Dedifferentiated amniotic fluid mesenchymal stem cell (primary cell): ENCODE results near the gene ITGB2.
"Not testable (repeated sequence)": the region's sequence is repeated elsewhere in the genome, so short reads cannot be mapped to it uniquely, and the experiment has no call there.

ENCODE experiments used
- DNase-seq: peaks from one replicate; pipeline ENCODE4 v3.0.0-alpha.2; 2016; ENCODE audit errors: extremely low spot score

The ITGB2 gene

DNA sequence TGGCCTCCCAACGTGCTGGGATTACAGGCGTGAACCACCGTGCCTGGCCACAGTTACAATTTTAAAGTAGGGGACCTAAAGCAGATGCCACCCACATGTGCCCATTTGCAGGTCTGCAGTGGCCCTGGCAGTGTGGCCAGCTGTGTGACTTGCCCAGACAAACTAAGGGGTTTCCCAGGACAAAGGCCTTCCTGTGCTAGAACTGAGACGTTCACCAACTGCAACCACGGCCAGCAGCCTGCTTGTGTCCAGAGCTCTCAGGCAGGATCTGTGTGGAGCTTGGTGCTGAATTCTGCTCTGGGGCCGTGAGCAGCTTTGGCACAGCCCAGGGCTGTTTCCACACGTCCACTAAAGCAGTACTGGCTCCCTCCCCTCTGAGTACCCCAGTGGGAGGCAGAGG, 36.6 kb downstream of the ITGB2 start:
- DNase-seq, result no peak

DNA sequence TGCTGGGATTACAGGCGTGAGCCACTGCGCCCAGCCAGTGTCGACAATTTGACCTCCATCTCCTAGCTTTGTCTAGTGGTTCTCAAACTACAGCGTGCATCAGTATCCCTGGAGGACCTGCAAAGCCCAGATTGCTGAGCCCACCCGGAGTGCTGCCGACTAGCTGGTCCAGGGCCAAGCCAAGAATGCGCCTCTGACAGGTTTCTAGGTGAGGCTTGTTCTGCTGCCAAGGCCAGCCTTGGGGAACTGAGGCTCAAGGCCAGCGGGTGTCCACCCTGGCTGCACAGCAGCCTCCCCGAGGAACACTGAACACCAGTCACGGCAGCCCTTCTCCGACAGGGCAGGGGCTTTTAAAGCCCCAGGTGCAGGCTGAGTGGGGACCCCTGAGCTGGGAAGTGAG, 37.4 kb downstream of the ITGB2 start:
- no peak for DNase-seq

DNA sequence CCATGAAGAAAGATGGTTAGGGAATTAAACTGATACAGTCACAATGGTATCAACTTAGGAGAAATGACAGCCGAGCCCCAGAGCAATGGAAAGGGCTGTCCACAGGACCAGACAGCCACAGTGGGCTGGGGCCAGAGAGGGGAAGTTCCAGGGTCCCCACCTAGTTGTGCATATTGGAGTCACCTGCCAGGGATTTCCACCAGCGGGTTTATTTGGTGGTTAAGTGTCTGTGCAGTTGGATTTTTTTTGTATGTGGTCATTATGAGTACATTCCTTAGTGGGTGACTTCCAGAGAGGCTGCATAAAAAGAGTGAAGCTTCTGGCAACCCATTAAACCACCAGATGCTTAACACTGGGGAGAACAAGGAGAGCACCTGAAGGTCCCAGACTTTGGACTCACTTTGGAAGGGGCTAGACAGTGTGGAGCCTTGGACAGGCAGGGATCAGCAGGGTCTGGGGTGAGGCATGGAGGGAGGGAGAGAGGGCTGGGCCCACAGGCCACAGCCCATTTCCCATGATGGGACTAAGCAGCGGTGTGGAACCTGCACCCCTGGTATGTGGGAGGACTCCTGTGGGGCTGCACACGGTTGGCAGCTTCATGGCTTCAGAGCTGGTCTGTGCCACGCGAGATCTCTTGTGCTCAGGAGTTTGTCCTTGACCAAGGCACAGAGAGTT, 39.4 kb downstream of the ITGB2 start:
- DNase-seq, result no peak

DNA sequence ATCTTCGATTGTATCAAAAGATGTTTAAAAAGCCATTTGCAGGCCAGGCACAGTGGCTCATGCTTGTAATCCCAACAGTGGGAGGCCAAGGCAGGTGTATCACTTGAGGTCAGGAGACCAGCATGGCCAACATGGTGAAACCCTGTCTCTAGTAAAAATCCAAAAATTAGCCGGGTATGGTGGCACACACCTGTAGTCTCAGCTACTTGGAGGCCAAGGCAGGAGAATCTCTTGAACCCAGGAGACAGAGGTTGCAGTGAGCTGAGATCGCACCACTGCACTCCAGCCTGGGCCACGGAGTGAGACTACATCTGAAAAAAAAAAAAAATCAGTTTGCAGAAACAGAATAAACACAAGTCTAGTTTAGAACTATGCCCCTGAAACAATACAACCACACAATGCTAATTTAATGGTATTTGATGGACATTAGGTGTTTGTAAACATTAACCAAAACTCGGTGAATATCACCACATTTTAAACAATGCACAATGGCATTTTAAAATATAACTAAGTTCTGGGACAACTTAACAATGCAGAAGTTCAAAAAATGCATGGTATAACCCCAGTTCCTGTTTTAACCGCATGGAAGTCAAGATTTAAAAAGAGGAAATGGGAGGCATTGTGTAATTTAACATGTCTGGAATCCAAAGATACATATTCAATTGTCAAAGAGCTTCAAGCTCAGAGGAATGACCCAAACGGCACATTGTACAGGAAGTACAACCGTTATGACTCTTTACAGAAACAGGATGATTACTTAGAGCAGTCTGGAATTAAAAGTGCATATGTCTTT, 40.1 kb downstream of the ITGB2 start:
- no peak for DNase-seq

DNA sequence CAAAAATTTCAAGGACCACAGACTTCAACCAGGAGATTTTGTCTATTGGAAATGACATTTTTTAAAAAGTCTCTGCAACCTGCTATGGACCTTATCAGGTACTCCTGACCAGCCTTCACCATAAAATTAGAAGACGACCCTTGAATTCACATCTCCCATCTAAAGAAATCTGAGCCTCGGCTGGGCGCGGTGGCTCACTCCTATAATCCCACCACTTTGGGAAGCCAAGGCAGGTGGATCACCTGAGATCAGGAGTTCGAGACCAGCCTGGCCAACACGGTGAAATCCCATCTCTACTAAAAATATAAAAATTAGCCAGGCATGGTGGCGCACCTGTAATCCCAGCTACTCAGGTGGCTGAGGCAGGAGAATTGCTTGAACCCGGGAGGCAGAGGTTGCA, 41.5 kb downstream of the ITGB2 start:
- DNase-seq, result not testable (repeated sequence)

DNA sequence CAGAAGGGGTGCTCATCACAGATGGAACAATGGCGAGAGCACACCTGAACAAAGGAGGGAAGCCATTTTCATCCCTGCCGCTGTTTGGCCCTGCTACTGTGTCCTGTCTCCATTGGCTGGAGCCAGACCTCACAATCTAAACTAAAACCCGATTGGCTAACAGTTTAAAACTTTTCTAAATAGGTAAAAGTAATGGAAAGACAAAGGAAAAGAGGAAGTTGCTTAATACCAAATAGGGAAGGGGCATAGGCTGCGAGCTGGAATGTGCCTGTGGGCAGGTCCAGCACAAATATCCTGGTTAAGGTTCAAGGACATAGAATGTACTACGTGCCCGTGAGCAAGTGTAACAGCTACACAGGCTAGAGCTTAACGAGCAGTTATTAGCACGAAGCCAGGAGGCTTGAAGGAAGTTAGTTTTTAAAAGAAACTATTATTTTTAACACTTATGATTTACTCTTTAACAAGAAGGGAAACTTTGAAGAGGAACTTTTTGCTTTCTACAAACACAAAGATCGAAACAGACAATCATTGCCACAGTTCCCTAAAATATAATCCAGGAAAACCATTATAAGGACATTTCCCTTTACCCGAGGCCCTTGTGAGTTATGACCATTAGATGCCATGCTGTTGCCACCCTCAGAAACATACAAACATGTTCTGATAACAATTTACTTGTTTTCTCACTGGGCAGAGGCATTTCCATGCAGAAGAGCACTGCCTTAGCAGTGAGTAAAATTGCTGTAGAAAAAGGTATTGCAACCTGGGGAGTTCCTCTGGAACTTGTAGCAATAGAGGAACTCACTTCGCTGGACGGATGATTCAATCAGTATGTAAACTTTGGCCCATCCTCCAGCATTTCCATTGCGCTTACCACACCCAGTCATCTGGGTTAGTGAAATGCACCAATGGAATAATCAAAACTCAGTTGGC, 42.4 kb downstream of the ITGB2 start:
- no peak for DNase-seq

DNA sequence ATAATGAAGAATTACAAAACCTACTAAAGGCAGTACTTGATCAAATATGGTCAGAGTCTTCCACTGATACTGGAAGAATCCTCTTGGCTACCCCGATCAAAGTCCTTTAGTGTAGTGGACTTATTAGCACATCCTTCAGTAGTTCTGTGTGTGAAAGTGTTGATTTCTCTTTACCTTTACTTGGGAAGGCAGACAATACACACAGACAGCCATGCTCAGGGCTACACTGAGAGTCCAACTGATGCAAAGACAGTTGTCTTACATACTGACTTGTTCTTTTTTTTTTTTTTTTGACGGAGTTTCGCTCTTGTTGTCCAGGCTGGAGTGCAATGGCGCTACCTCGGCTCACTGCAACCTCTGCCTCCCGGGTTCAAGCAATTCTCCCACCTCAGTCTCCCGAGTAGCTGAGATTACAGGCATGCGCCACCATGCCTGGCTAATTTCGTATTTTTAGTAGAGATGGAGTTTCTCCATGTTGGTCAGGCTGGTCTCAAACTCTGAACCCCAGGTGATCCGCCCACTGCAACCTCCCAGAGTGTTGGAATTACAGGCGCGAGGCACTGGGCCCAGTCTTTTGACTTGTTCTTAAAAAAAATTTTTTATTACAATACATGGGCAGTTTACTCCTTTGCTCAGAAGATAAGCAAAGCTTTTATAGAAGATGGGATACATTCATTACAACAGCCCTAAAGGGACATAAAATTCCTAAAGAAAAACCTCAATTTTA, 43.7 kb downstream of the ITGB2 start:
- DNase-seq, result no peak

DNA sequence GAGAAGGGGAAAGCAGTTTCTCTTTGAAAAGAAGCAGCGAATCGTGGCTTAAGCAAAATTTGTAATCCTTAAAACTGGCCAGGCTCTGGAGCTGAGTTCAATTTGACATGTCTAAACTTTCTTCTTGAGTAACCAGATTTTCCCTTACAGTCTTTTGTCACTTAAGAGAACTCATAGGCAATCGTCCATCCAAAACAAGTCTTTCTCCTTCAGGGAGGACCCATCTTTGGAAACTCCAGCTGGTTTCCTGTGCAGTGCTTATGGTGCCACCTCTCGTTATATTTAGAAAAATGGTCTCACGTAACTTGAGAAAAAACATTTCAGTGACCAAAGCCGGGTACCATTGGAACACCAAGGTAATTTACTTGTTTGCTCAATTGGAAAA, 45.4 kb downstream of the ITGB2 start:
- peak; percentile 51 for DNase-seq

DNA sequence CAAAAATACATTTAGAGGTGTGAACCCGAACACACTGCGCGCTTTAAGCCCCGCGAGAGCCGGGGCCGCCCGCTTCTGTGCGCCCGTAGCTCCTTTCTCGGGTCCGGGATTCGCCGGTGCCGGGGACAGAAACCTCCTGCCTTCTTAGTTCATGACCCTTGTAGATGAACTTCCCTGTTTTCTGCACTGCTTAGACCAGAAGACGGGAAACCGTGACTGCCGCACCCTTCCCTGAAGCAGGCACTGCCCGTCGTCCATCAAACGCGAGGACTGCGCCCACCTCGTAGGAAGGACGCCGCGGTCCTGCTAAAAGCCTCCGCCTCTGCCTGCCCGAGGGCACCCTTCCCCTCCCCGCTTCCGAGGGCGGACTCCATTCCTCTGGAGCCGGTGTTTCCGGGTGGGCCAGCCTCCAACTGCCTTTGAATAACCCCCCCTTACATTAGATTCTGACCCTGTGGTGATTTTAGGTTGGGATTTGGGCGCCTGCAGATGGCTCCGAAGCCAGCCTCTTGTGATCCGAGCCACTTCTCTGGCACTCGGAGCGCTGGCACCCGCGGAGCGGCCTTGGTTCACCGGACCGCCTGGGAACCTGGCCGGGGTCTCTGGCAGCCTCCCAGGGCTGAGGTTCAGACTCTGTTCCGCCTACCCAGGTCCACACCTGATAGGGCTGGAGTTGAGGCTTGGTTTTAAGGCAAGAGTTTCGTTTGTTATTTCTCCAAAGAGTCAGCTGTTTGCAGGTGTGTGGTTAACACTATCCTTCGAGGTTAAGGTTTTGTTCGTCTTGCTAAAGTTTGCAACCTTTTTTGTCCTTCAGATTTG, 46.0 kb downstream of the ITGB2 start:
- DNase-seq, result no peak

DNA sequence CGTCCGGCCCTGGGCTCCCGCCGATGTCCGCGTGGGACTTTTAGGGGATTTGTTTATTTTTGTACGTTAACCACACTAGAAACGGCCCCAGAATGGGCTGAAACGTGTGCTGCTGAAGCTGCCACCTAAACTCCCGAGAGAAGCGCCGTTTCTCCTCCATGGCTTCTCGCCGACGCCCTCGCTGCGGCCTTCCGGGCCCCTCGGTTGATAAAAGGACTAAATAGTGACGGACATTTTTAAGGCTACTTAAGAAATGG, 46.5 kb downstream of the ITGB2 start:
- no peak for DNase-seq

DNA sequence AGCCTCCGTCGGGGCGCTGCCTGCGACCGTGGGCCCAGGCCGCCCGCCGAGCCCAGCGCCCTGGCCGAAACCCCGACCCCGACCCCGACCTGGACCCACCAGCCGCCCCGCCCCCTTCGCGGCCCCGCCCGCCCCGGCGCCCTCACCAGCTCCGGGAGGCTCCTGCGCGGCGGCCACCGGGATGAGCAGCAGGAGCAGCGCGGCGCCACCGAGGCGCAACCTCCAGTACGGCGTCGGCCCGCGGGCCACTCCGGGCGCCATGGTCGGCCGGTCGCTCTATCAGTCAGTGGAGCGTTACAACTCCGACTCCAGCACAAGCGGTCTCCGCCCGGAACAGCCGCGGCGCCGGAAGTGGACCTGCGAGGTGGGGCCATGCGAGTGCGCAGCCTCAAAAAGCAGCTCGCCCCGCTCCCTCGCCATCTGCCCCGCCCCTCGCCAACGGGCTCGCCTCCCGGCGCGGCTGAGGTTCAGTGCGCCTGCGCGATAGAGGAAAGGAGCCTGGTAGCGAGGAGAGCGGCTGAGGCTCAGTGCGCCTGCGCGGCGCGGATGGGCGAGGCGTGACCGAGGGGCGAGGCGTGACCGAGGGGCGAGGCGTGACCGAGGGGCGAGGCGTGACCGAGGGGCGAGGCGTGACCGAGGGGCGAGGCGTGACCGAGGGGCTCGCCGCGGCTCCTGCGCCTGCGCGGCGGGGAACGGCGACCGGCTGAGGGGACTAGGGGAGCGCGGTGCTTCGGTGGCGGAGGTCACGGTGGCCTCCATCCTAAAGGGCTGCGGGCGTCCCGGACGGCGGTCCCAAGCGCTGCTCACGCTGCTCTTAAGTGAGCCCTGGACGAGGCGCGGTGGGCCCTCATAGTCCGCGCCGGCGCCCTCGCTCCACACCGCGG, 47.1 kb downstream of the ITGB2 start, which contains the start of gene PTTG1IP:
Gene PTTG1IP, minus strand, starts transcription at position 335 of the 884 bp plus-strand sequence. Its CDS starts 74 bp downstream, at position 261.
- peak; percentile 97 for DNase-seq

DNA sequence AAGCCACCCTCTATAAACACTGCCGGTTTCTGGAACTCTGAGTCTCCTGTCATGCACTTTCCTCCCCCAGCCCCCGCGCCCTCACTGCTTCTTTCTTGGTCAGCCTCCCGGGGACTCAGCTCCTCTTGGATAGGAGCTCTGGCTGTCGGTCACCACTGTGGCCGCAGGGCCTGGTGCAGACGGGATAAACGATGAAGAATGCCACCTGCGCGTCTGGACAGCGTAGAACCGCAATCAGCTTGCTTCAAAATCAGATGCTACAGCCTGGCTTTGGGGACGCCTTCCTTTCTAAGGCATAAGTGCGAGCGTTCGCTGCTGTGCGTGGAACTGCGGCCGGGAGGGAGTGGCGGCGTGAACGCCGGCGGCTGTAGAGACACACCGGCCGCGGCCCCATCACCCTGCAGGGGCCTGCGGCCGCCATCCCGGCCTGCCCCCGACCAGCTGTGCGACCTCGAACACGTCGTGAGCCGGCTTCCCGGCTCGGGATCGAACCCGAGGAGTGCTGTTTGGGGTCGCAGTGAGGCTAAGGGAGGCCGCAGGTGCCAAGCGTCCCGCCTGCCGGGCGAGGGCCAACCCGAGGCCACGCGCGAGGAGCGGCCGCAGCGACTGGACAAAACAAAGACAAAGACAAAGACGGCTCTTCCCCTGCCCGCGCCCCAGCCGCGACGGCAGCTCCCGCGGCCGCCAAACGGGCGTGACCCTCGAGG, 47.9 kb downstream of the ITGB2 start:
- no peak for DNase-seq

DNA sequence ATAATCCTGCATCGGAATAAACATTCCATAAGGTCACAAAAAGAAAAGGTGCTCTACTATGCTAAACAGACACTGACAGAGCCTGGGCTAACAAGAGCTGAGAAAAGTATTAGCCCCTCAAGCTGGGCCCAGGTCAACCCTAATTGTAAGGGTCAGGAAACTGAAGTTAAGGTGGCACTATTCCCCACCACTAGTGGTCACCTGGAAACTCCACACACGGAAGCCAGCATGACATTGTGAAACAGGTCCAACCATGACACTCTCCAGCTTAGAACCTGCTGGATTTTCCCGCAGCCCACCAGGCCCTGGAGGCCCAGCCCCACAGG, 48.4 kb downstream of the ITGB2 start:
- DNase-seq, result no peak

DNA sequence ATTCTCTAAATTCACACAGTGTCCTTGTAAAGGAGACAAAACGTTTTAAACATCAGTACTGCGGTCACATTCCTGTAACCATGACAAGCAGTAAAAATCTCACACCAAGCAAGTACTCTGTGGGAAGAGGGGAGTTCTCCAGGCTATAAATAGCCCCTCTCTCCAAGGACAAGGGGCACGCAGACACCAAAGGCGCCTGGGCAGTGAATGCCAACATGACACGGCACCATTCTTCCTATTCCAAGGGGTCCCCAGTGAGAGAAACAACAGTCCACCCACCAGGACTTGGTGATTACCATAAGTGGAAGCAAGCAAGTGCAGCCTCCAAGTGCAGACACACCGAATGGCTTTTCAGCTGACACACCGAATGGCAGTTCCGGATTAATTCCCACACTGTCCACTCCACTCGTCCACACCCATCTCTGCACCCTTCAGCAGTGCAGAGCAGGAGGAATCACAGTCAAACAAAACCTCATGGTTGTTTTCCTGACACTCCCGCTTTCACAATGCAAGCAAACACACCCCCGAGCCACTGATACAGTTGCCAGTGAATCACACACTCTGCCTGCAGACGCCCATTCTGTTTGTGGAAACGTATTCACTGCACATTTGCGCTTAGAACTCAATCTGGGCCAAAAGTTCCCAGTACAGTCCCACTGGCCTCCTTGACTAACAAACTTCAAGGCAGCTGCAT, 49.0 kb downstream of the ITGB2 start:
- peak; percentile 57 for DNase-seq

DNA sequence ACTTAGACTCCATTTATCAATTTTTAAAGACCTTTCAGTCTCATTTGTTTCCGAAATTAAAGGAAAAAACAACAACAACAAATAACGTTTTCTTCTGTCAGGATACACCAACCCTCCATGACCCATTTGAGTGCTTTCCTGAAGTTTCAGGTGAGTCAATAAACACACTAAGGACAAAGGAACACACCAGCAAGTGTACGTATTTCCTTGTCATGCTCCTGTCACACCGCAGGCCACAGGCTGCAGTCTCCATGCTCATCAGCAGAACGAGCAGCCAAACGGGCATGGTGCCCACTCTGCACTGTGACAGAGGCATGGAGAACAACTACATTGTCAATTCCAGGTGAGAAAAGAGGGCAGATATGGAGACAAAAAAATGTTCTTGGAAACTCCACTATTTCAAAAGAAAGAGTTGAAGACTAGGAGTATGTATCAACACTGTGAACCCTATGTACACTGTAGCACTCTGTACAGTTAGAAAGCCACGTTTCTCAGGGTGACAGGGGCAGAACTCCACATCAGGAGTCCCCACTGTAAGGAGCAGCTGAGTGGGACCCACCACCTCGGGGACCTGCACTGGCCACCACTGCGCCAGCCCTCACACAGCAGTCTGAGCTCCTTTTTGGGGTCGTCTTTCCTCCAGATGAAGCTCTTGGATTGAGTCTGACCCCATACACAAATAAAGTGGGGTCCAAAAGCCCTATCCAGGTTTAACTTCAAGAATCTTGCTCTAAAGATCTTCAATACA, 49.8 kb downstream of the ITGB2 start:
- no peak for DNase-seq

DNA sequence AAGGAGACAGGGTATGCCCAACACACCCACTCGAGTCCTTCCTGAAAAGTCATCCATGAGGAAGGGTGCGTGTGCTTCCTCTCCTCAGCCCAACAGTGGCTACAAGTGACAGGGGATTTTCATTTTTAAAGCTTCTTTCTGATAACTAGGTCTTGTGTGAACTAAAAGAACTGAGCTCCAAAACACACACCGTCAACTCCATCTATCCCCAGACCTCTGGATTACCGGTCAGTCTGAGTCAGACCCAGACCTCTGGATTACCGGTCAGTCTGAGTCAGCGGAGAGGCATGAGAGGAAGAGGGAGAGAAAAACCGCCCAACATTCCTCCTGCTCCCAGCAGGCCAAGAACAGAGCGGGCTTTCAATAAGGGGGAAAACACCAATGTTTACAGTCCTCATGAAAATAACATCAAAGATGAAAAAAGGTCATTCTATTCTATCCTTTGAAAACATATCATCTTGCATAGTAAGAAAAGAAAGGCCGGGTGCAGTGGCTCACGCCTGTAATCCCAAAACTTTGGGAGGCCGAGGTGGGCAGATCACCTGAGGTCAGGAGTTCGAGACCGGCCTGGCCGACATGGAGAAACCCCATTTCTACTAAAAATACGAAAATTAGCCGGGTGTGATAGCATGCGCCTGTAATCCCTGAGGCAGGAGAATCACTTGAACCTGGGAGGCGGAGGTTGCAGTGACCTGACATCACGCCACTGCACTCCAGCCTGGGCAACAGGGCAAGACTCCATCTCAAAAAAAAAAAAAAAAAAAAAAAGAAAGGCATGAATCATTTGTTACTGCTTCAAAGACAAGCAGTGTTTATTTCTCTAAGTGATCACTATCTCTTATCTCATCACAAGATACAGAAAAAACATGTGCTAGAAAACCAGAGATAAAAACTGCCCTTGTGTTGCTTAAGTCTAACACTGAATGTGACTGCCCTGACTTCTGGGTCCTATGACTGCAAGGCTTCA, 50.6 kb downstream of the ITGB2 start:
- DNase-seq, result peak; percentile 91

DNA sequence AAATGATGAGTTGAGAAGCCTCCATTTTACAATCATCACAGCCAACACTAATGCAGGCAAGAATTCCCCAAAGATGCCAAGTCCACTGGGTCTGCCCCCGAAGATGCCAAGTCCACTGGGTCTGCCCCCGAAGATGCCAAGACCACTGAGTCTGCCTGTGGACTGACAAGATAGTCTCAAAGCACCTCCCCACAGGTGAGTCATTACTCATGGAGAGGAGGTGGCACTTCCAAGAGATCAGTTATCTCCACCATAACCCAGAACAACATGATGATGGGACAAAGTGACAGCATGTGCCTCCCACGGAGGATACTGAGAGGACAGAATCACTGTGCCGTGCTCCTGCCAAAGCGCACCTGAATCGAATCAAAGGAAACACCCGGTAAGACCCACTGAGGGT, 52.0 kb downstream of the ITGB2 start:
- no peak for DNase-seq
